ENCODE data around the gene EHD4.

The EHD4 gene

GRCh38 chr15:41871175-41871905 is 101.0 kb downstream of the EHD4 start:
- in situ Hi-C loops (cut with HindIII; ENCODE audit: low sequenced_read_pairs): no loop called here
- no peak for DNase-seq (ENCODE audit: low read depth)
- no peak for TF ChIP-seq CTCF (IDR thresholded peaks at IDR 0.05; ENCODE audit: low read depth, low read length, missing control alignments)
- H3K4me3 ChIP-seq (ENCODE audit: low read depth, low read length): no peak overlapping the region

GRCh38 chr15:41870689-41871081 is 101.7 kb downstream of the EHD4 start:
- no peak for TF ChIP-seq CTCF (IDR thresholded peaks at IDR 0.05; ENCODE audit: low read depth, low read length, missing control alignments)
- in situ Hi-C loops (cut with HindIII; ENCODE audit: low sequenced_read_pairs): no loop called here
- peak; percentile 18 for DNase-seq (ENCODE audit: low read depth)
- no peak overlapping the region for H3K4me3 ChIP-seq (ENCODE audit: low read depth, low read length)

- in situ Hi-C loops (cut with HindIII; ENCODE audit: low sequenced_read_pairs): no loop called here
- no peak overlapping the region for H3K4me3 ChIP-seq (ENCODE audit: low read depth, low read length)
- no peak for TF ChIP-seq CTCF (IDR thresholded peaks at IDR 0.05; ENCODE audit: low read depth, low read length, missing control alignments)
- DNase-seq (ENCODE audit: low read depth): no peak
These were observed 102.3 kb downstream of the EHD4 start for GRCh38 chr15:41869770-41870688.

- no peak for DNase-seq (ENCODE audit: low read depth)
- no peak for TF ChIP-seq CTCF (IDR thresholded peaks at IDR 0.05; ENCODE audit: low read depth, low read length, missing control alignments)
- in situ Hi-C loops (cut with HindIII; ENCODE audit: low sequenced_read_pairs): no loop called here
- no peak overlapping the region for H3K4me3 ChIP-seq (ENCODE audit: low read depth, low read length)
These were observed 104.0 kb downstream of the EHD4 start for GRCh38 chr15:41868321-41868720.

- in situ Hi-C loops (cut with HindIII; ENCODE audit: low sequenced_read_pairs): no loop called here
These were observed 105.3 kb downstream of the EHD4 start for GRCh38 chr15:41866872-41867579.

More at GRCh38 chr15:41866872-41867579, 105.3 kb downstream of the EHD4 start:
- no peak for TF ChIP-seq CTCF (IDR thresholded peaks at IDR 0.05; ENCODE audit: low read depth, low read length, missing control alignments)
- no peak for DNase-seq (ENCODE audit: low read depth)
- no peak overlapping the region for H3K4me3 ChIP-seq (ENCODE audit: low read depth, low read length)

Data from astrocyte of the cerebellum (primary cell).